IPS-NIHi7 (cell line): ENCODE data around the gene KLK14.

ENCODE experiments used
- DNase-seq: peaks from one replicate; pipeline ENCODE4 v3.0.0; 2012; ENCODE audit warnings: mixed read lengths; ENCODE audit errors: extremely low spot score

The KLK14 gene

GRCh38 chr19:51044327-51044726 is 38.4 kb downstream of the KLK14 start:
- DNase-seq = no peak

DNA sequence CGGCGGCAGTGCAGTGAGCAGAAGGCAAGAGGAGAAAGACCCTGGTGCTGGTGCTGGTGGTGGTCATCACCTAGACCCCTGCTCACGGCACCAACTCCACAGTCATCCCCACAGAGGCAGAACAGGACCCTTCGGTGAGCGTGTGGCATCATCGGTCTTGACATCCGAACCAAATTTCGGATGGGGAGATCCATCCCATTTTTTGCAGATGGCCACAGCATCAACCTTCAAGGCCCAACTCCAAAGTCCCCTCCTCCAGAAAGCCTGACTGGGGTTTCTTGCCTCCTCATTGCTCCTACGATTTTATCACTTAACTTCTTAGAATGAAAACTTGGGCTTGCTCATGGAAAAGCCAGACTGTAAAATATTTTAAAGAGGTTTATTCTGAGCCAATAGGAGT is 39.2 kb downstream of the KLK14 start:
- DNase-seq = no peak

DNA sequence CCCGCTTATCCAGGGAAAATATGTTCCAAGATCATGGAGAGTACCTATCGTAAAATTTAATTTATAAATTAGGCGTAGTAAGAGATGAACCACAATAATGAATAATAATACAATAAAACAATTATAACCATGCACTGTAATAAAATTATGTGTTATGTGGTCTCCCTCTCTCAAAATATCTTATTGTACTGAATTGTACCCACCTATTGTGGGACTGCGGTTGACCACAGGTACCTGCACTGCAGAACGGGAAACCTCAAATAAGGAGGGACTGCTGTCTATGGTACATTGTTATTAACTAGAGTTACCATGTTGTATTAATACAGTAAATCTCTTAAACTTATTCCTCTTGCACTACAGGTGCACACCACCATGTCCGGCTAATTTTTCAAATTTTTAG is 42.5 kb downstream of the KLK14 start:
- DNase-seq = no peak

GRCh38 chr19:51036519-51036918 is 46.2 kb downstream of the KLK14 start:
- DNase-seq = no peak

DNA sequence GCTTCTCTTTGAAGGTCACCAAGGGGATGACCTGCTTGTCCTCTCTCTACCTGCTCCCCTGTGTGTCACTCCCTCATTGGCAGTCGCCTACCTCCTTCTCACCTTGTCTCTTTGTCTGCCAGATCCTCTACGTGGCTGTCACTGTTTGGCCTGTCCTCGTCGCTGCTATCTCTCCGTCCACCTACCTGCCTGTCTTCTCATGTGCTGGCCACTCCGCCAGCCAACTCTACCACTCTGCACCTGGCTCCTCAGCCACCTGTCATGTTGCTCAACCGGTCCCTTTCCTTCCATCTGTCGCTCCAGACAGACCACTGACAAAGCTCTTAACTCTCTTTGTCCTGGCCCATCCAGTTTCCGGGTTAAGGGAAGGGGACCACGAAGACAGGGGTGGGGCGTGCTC is 48.0 kb downstream of the KLK14 start, which contains the start of gene KLK12:
Gene KLK12, minus strand, starts transcription at position 299 of the 400 bp plus-strand sequence. CDS start 381 bp downstream, outside the sequence.
- no peak for DNase-seq

- DNase-seq = no peak
These were observed 50.8 kb downstream of the KLK14 start for GRCh38 chr19:51031880-51032225.

- no peak for DNase-seq
These were observed 51.3 kb downstream of the KLK14 start for GRCh38 chr19:51031220-51031879.

DNA sequence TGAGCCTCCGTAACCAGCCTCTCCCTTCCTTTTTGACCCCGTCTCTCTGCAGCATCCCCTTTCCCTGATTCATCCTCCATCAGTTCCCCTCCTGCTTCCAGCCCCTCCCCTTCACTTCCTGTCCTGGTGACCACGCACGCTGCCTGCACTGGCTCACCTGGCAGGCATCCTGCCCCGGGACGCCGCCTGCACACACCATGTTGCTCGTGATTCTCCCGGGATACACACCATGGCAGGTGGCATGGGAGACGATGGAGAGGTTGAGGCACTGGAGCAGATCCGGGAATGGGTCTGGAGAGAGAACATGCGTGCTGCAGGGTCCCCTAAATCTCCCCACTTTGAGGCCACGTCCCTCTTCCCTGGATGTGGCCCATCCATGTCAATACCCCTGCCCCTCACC is 52.1 kb downstream of the KLK14 start:
- DNase-seq = peak; percentile 26

DNA sequence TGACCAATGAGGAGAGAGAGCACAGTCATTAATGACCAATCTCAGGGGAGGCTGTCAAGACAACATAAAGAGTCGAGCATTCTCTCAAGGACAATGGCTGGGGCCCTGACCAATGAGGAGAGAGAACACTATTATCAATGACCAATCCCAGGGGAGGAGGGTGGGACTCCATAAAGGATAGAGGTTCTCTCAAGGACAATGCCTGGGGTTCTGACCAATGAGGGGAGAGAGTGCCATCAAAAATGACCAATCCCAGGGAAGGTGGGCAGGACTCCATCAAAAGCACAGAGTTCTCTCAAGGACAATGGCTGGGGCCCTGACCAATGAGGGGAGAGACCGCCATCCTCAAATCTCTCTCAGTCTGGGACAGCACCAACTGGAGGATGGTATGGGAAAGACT is 53.0 kb downstream of the KLK14 start:
- peak; percentile 24 for DNase-seq
